Urothelium cell line (cell line): ENCODE data around the gene PACS1.
A peak's percentile ranks its signal among the peaks of the same experiment; 100 is the strongest.

Experiments
- DNase-seq: peaks from one replicate; pipeline ENCODE4 v3.0.0; 2011; ENCODE audit warnings: low spot score, mixed read lengths
- FAIRE-seq: peaks from 2 replicates; lab custom pipeline; 2011; peaks lifted over from hg19 to GRCh38; lab: Jason Lieb, UNC

Gene PACS1

DNA sequence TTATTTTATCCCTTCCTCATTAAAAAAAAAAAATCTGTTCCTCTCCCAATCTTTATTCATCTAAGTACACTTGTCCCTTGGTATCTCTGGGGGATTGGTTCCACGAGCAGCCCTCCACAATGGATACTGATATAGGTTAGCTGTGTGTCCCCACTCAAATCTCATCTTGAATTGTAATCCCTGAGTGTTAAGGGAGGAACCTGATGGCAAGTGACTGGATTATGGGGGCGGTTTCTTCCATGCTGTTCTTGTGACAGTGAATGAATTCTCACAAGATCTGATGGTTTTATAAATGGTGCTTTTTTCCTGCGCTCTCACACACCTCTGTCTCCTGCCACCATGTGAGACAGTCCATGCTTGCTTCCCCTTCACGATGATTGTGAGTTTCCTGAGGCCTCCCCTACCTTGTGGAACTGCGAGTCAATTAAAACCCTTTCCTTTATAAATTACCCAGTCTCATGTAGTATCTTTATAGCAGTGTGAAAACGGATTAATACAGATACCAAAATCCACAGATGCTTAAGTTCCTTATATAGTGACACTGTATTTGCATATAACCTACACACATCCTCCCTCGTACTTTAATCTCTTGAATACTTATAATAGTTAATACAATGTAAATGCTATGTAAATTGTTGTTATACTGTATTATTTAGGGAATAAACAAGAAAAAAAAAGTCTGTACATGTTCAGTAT is 62.0 kb downstream of the PACS1 start:
- no peak for DNase-seq
- no peak for FAIRE-seq

DNA sequence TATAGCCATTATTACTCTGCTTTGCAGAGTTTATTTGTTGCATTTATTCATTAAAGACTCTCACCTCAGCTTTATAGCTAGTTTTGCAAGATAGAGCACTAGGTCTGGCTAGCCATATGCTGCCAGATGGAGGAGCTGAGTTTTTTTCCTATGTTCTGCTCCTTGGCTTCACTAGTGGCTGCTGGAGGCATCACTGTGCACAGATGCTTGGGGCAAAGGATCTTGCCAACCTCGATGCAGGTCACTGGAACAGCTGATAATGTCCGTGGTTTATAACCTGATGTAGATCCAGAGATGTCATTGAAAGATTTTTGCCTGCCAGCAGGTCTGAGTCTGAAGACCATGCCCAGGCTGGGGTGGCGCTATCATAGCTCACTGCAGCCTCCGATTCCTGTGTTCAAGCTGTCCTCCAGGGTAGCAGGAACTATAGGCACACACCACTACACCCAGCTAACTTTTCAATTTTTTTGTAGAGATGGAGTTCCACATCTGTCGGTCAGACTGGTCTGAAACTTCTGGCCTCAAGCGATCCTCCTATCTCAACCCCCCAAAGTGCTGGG is 63.2 kb downstream of the PACS1 start:
- DNase-seq = no peak
- no peak for FAIRE-seq

DNA sequence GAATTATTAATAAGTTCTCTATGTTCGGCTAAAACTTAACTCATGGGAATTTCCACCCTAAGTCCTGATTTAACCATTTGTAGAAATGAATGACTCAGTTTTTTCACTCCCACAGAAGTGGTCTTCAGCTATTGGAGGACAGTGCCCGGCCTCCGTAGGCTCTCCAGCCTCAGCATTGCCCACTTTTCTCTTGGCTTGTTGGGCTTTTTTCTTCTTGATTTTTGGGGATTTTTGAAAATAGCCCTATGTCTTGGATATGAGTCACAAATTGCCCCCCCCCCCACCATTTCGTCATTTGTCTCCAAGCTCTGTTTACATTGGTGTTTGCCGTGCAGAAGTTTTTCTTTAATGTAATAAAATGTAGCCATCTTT is 66.7 kb downstream of the PACS1 start:
- DNase-seq (no peak), FAIRE-seq (no peak)

DNA sequence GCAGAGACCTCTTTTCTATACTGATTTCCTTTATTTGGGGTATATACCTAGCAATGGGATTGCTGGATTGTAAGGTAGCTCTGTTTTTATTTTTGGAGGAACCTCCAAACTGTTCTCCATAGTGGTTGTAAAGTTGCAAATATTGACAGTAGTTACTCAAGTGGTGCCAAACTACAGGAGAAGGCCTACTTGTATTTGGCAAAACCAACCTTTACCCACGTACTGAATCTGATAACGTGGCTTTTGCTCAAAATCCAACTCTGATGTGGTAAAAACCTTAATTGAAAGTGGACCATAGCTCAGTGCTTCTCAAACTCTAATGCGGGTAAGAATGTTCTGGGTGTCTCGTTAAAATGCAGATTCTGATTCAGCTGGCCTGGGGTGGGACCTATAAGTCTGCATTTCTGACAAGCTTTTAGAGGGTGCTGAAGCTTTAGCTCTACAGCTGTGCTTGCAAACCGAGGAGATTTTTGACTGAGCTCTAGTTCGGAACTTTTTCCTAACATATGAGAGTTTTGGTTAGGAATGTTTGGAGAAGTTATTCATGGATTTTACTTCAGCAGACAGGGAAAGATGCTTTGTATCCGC is 69.8 kb downstream of the PACS1 start:
- FAIRE-seq (no peak), DNase-seq (no peak)

DNA sequence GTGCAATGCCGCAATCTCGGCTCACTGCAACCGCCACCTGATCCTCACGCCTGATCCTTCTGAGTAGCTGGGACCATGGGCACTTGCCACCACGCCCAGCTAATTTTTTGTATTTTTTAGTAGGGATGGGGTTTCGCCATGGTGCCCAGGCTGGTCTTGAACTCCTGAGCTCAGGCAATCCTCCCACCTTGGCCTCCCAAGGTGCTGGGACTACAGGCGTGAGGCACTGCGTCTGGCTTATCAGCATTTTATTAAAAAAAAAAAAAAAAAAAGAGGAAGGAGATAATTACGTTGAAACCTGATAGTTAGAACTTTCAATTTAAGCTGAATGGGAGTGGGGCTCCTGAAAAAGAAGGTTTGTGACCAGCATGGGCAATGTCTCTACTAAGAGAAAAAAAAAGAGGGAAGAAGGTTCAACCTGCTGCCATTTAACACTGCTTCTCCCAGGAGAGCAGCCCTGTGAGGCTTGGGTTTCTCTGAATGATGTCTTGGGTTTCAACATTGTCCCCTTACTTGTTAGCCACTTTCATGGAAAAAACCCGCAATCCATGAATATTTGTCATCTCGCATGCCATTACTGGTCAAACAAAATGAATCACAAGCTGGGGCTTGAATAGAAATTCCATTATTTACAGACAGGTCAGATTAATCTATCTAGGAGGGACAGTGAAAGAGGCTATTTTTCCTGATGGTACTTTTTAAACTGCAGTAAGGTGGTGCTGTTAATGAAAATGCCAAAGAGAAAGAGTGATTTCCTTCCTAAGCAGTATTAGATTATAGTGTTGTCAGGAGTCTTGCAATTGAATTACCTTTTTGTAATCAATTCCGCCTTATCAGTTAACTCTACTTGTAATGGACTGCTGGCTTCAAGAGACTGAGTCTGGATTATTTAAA is 72.5 kb downstream of the PACS1 start:
- peak; percentile 38 for DNase-seq
- no peak for FAIRE-seq

DNA sequence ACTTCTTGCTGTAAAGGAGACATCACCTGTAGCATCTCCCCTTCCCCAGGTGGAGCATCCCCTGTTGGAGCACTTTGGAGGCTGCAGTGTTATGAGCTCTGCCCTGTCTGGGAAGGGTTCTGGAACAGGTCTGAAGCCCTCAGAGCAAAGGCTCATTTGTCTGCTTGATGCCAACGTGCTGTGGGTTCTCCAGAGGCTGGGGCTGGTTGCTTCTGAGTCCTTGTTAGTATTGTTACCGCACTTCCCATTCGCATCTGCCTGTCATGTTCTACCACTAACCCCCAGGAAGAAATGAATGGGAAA is 73.1 kb downstream of the PACS1 start:
- FAIRE-seq (no peak), DNase-seq (no peak)

DNA sequence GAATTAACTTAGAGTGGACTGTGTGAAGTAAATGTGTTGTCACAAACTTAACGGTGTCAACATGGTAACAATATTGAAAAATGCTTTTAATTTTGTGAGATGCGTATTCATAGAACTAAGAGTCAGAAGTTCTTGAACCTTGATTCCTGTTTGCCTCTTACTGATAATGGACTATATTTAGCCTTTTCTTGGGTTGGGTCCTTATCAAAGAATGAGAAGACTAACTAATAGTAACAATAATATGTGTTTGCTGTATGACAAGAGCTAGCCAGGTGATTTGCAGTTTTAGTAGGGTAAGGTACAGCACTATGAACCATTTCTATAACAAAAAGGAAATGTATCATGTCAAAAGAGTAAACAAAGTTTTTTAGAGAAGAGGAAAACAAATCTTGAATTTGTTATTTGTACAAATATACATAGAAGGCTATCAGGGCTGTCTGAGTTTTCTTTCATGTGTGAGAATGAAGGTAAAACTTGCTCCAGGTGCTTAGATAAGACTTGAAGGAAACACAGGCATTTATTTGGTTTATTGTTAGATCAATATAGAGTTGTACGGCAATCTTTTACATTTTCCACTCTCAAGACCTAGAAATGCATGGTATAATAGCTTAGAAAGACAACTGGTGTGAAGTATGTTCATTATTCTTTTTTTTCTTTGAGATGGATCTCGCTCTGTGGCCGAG is 74.1 kb downstream of the PACS1 start:
- FAIRE-seq = no peak
- no peak for DNase-seq

DNA sequence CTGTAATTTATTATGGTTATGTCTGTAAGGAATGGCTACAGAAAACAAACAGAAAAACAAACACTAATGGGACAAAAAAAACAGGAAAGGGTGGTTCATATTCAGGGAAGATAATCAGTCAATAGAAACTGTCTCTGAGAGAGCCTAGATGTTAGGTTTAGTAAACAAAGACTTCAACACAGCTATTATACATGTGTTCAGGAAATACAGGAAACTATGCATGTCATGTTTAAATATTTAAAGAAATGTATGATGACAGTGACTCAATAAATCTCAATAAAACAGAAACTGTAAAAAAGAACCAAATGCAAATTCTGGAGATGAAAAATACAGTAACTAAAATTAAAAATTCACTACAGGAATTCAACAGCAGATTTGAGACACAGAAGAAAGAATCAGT is 76.0 kb downstream of the PACS1 start:
- FAIRE-seq = no peak
- no peak for DNase-seq

DNA sequence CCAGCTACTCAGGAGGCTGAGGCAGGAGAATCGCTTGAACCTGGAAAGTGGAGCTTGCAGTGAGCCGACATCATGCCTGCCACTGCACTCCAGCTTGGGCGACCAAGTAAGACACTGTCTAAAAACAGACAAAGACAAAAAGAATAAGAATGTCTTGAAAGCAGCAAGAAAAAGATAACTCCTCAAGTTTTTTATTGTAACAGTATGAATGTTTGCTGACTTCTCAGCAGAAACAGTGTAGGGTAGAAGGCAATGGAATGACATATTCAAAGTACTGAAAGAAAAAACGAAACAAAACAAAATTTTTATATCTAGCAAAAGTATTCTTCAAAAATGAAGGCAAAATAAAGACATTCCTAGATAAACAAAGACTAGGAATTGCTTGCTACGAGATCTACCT is 76.9 kb downstream of the PACS1 start:
- FAIRE-seq (no peak), DNase-seq (no peak)

DNA sequence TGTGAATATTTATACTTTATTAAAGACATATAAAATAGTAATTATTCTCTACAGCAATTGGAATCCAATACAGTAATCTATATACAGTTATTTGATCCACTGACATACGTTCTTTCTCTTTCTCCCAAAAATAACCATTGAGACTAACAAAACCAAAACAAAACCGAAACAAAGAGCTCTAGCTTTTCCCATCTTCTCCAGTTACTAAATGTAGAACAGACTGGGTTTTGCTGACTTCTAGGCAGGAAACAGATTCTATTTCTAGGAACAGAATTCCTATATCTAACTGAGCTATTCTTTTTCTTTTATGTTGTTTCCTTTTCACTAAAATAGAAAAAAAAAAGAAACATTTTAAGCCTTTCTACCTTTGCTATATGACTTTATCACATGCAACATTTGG is 80.1 kb downstream of the PACS1 start:
- FAIRE-seq (no peak), DNase-seq (no peak)

DNA sequence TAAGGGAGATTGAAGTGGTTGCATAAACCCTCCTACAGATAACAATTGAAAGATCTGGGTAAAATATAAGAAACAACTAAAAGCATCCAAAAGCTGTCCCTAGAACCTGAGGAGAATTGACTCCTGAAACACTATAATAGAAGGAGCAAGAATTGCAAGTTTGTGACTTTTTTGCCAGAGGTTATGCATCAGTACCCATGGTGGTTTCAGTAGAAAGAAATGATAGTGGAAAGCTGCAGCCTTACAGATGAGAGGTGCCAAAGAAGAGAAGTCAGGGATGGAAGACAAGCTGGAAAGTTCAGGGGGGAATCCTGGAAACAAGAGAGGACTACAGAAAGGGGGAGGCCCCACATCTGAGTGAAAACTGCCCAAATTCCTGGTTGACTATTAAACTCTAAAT is 80.7 kb downstream of the PACS1 start:
- FAIRE-seq (no peak), DNase-seq (no peak)

DNA sequence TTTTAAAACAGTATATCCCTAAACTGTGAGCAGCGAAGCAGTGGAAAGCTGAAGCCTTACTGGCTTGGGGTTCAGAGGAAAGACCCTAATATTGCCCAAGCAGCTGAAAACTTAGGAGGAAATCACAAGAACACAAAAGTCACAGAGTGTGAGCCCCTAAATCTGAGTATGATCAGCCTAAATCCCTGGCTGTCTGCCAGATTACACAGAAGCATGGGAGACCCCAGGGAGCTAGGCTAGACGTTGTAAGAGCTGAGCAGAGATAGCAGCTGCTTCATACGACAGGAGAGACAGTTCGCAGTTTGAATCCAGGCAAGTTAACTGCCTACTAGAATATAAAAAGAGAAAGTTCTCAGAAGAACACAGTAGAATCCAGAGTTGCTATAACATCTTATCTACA is 81.2 kb downstream of the PACS1 start:
- FAIRE-seq = no peak
- no peak for DNase-seq

DNA sequence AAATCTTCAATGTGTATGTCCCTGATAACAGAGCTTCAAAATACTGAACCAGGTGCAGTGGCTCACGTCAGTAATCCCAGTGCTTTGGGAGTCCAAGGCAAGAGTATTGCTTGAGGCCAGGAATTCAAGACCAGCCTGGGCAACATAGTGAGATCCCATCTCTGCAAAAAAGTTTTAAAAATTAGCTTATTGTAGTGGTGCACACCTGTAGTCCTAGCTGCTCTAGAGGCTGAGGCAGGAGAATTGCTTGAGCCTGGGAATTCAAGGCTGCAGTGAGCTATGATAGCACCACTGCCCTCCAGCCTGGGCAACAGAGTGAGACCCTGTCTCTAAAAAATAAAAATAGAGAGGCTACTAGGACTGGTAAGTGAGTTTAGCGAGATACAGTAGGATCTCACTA is 84.0 kb downstream of the PACS1 start:
- no peak for DNase-seq
- no peak for FAIRE-seq

DNA sequence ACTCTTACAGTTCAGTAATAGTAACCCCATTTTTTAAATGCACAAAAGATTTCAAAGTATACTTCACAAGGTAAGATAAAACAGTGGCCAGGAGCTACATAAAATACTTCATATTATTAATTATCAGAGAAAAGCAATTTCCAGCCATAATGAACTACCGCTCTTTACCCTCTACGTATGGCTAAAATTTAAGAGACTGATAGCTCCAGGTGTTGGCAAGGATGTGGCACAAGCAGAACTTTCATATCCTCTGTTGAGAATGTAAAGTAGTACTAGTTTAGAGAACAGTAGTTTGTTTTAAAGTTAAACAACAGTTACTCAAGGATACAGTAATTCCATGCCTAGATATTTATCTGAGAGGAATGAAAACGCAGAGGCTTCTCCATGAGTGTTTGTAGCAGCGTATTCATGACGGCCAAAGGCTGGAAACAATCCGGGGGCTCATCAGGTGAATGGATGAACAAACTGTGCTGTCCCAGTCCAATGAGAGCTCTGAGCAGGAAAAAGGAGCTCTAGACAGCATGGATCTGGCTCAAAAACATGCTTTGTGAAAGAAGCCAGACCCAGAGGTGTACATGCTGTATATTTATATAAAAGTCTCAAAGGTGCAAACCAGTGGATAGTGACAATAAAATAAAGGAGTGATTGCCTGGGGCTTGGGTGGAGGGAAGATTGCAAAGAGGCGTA is 85.5 kb downstream of the PACS1 start:
- FAIRE-seq (no peak), DNase-seq (no peak)

DNA sequence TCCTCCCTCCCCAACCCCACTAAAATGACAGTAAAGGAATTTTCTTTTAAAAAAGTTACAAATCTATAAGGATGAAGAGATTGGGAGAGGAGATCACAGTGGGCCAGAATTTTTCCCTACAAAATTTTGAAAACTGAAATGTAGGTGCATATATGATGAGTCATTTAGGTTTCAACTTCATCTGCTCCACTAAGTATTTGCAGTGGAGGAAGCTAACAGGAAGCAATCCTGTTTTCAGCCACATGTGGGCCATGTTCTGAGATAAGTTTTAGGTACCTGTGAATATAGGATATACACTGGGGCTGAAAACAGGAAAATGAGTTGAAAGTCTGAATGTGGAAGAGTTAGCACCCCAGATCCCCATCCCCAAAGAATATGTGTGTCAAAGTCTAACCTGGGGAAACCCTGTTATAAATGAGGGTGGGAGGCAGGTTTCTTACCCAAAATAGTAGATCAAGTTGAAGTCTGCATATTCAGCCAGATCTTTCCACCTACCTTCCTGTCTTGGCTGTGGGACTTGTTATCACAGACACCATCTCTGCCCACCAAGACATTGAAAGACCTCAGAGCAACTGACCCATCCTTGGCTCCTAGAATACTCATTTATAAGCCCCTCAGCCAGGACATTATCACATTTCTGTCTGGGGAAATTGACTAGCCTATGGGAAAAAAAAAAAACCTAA is 87.3 kb downstream of the PACS1 start:
- no peak for FAIRE-seq

DNA sequence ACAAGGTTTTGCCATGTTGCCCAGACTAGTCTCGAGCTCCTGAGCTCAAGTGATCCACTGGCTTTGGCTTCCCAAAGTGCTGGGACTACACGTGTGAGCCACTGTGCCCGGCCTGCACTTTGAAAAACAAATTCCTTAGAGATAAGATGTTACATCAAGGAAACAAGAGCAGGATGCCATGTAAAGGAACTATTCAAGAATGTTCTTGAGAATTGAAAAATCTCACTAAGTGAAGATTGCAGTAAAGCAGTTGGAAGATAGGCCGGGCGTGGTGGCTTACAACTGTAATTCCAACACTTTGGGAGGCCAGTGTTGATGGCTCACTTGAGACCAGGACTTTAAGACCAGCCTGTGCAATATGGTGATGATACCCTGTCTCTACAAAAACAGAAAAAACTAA is 88.1 kb downstream of the PACS1 start:
- peak; percentile 5 for FAIRE-seq
- no peak for DNase-seq

More for the DNA sequence above, 87.3 kb downstream of the PACS1 start:
- DNase-seq = no peak

DNA sequence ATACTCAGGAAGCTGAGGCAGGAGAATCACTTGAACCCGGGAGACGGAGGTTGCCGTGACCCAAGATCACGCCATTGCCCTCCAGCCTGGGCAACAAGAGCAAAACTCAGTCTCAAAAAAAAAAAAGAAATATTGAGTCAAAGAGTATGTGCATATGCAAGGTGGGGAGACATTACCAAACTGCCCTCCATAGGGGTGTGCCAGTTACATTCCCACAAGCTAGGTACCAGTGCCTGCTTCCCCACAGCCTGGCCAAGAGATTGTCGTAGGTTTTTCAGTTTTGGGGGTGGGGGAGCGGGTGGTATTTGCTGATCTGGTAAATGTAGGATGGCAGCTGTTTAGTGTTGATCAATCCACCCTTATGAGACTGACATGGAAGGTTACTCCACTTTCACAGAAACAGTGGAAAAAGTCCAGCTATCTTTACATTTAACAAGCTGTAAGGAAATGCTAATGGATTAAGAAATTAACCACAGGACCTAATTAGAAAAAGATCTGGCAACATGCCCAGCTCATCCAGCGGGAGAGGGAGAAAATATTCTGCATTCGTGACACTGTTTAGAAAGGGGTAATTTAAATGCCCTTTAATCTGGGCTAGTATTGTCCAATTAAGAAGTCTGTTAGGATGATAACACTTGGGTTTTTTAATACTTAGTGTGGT is 89.4 kb downstream of the PACS1 start:
- DNase-seq (no peak), FAIRE-seq (no peak)

DNA sequence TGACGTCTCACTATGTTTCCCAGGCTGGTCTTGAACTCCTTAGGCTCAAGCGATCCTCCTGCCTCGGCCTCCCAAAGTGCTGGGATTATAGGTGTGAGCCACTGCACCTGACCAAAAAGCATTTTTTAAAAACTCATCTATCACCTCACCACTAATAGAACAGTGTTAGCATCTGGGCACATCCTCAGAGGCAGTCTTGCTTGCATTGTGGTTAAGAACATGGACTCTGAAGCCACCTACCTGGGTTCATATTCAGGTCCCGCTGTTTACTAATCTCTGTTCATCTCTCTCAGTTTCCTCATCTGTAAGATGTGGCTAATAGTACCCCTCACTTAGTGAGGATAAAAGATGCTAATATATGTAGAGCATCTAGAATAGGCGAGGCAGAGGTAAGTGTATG is 90.6 kb downstream of the PACS1 start:
- no peak for DNase-seq
- FAIRE-seq = no peak

DNA sequence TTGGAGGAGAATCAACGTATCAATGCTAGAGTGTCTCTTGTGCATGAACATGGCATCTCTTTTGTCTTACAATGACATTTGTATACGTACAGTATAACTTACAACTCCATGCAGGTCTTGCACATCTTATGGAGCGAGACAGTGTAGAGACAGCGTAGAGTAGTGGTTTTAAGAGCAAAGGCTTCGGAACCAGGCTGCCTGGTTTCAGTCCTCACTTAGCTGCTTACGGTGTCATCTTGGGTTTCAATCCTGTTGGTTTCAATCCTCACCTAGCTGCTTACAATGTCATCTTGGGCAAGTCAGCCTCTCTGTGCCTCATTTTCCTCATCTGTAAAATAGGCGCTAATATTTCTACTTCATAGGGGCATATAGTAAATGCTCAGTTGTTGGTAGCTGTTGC is 98.2 kb downstream of the PACS1 start:
- FAIRE-seq = no peak
- no peak for DNase-seq

DNA sequence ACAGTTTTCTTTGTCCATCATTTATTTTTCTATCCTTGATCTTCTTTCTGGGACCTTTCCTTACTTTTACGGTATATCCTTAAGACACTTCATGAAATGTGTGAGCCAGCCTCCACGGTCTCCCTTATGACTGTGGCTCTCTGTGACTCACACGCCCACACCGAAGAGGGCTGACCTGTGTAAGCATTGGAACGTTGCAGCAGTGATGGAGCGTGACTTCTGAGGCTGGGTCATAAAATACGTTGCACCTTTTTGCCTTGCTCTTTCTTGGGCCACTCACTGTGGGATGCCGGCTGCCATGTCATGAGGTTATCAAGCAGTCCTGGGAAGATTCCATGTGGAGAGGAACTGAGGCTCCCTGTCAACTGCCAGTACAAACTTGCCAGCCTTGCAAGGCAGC is 102.1 kb downstream of the PACS1 start:
- no peak for FAIRE-seq
- no peak for DNase-seq
